Nucleus accumbens (tissue), 56 donors: ENCODE results near the gene CHRNB2.
A peak's percentile ranks its signal among the peaks of the same experiment; 100 is the strongest.

Experiments
- DNase-seq, 56 donors: peaks; one replicate each; lab custom pipeline; 2025; lab: John Stamatoyannopoulos, UW

Gene CHRNB2

DNA sequence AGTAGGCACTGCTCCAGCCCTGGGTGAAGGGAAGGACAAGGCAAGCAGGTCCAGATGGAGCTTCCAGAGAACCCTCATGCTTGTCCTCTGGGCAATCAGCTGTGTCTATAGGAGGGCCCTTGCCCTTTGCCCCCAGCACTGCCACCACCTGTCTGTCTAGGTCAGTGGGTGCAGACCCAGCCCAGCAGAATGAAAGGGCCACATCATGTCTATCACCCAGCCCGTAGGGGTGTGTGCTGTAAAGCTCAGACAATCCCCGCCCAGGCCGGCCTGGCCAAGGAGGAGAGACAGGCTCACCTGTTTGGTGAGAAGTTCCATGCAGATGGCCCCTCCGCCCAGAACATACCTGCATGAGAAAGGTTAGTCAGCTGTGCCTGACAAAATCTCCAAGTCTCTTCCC, 16.1 kb upstream of the CHRNB2 start:
- DNase-seq: no peak

DNA sequence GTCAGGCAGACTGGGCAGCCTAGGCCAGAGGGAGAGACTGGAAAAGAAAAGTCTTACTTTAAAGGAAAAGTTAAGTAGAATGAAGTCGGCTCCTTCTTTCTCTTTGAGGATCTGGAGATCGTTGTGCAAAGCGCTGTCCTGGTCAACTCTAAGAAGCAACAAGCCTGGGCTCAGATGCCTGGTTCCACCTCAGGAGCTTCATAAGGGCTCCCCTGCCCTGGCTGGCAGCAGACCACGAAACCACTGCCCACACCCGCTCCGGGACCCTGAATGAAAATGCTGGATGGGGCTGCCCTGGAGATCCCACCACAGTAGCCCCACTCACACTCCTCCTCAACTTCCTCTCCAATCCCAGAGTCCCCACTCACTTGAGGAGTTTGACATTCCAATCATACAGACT, 15.5 kb upstream of the CHRNB2 start:
- DNase-seq: no peak

DNA sequence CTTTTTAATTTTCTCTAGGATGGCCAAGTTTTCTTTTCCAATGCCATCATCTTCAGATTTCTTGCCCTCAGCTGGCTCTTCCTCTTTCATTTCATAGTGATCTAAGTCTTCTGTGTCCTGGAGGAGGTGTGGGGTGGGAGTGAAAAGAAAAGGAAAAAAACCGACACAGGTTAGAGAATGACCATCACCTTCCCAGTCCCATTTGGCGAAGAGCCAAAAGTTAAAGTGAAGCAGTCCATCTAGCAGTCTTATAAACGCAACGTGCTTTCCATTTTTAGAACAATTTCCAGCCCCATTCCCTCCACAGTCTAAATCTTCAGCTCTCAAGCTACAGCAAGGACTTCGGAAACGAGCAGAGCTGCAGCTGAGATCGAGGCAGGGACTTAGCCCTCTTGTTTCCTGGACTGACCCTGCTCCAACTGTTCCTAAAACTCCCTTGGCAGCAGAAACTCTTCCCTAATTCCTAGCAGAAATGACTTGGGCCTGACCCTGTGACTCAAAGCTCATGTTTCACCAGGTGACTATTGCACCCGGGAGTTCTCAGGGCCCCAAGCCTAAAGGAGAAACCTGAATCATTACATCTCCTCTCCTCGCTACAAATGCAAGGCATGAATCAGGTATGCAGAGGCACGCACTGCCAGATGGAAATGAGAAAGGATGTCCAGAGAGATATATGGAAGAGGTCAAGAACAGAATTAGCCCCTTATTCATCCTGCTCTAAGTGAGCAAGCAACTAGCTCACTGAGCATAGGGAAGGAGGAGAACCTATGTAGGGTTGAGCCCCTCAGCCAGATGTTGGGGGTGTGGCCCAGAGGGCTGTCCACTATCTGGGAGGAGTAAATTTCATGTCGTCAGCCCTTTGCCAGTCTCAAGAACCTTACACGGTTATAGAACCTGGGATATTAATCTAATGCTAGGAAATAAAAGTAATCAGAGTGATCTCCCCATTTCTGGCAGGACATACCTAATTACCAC, 14.2 kb upstream of the CHRNB2 start:
- no peak for DNase-seq

DNA sequence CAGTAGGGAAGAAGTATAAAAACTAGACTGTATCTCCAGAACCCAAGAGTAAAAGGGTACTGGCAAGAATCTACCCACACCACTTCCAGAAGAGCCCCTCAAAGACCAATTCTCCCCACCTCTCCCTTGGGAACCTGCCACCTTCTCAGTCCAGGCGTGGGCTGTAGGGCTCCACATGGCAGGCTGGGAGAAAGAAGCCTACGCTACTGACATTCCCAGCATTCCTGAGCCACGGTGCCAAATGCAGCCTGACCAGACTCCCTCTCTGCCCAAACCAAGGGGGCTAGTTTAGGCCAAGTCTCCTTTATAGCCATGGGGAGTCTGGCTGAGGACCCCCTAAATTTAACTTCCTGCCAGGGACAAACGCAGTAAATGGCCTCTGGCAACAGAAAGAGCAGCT, 11.2 kb upstream of the CHRNB2 start:
- DNase-seq: no peak

DNA sequence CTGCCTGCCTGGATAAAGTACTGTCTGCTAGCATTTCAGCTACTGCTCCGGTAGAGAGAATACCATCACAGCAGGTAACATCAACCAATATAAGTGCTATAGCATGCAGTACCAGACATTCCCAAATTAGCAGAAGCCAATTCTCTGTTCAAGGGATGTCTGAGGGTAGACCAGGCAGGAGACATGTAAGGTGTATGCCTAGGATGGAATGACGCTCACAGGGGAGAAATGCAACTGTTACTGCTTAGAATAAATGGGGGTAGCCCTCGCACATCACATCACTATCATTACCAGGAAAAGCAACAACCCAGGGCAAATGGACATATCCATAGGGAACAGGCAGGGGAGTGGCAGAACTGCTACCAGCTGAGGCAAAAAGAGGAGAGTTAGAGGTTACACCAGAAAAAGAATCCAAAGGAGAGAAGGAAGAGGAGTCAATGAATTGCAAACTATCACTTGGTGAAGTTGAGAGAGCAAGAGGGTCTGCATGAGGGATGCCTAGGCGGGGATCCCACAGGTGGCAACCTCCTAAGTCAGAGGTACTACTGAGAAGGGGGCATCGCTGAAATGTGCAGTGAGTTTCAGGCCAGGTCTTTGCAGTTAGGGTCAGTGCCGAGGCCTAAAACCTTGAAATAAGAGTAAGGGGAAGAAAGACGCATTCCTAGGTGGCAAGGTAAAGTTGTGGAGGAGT, 10.2 kb upstream of the CHRNB2 start:
- DNase-seq: no peak

DNA sequence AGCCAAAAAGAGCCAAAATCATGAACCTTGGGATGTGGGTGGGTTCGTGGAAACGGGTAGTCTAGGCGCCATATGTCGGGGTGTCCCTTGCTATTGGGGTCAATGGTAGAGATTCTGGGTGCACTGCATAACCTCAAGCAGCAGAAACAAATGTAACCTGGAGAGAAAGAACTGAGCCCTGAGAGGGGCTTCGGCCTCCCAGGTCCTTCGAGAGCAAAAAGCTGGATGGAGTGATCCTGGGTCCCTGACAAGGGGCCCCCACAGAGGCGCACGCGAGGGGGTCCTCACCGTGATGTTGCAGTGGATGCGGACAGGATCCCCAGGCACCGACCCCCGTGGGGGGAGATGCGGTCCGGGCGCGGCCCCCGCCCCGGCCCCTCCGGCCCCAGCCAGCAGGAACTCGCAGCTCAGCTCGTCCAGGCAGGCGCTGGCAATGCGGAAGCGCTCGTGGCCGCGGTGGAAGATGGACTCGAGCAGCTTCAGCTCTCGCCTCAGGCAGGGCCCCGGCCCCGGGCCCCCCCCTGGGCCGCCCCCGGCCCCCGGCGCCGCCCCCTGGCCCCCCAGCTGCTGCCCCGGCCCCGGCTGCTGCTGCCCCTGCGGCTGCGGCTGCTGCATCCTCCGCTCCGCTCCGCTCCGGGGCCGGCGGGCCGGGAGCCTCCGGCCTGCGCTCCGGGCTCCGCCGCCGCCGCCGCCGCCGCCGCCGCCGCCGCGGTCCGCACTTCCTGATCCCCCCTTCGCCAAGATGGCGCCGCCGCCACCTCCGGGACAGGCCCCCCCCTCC, 9.4 kb upstream of the CHRNB2 start, which contains the start of gene UBE2Q1:
UBE2Q1 (minus strand) TSS at position 724 of the 781 bp plus-strand sequence; CDS start at position 615, 109 bp downstream.
- DNase-seq: peak in 16 of 56 donors; percentile 22 to 65 (median 50)

DNA sequence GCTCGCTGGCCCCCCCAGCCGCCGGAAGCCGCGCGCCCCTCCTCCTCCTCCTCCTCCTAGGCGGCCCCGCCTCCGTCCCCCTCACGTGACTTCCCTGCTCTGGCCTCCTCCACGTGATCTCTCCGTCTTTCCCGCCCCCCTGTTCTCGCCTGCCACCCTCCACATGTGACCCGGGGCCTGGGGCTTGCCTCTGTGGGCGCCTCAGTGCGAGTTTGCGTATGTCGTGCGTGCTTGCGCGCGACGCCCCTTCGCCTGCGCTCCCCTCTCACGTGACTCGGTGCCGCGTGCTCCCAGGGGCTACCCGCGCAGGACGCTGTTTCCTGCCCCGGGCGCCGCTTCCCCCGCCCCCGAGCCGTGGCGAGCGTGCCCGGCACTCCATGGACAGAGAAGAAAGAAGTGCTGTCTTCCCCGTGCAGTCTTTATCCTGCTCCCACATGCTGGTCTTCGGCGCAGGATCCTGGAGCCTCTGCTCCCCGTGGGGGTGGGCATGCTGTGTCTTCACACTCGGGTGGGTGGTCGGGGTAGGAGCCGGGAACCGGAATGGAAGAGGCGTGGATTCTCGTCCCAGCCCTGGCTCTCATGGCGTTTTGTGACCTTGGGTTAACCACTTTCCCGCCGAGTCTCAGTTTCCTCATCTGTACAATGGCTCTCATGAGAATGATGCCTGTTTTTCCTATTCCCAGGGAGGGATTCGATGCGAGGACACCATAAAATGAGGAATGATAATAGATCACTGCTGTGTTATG, 8.7 kb upstream of the CHRNB2 start:
- DNase-seq: peak; percentile 92 to 100 (median 99)

DNA sequence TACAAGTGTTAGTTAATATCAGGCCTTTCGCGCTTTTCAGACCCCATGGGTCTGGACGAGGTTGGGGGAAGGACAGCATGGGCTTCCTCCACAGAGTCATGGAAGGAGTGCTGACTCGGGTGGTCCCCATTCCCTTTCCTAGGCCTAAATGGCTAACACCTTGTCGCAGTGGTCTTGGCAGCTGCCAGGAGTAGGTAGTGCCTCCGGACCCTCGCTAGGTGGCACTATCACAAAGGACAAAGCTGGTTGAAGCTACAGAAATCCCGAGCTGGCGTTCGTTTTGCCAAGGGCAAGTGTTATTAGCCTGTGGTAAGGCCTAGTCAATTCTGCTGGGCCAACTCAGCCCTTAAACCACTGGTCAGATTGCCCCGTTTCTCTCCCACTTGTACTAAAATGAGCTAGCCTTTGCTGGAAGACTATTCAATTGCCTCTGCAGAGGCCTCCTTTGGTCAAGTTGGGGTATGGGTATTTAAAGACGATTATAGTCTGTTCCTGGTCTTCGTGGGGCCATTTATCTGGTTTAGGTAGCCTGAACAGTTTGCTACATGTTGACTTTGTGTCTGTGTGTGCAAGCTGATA, 8.0 kb upstream of the CHRNB2 start:
- DNase-seq: peak in 55 of 56 donors; percentile 43 to 93 (median 81)

DNA sequence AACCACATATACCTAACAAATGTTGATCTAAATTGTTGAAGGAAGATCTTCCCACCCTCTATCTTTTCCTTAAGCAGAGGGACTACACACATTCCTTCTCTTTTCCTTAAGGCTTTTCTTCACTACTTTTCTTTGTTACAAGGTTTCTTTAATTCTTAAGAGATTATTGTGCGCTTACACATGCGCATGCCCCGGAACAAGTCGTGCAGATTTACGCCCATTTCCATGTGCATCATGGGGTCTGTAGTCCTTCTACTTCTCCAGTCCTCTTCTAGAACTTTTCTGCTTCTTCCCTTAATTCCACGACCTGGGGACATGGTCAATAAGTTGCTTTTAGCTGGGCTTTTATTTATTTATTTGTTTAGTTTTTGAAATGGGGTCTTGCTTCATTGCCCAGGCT, 1.7 kb upstream of the CHRNB2 start:
- DNase-seq: no peak

DNA sequence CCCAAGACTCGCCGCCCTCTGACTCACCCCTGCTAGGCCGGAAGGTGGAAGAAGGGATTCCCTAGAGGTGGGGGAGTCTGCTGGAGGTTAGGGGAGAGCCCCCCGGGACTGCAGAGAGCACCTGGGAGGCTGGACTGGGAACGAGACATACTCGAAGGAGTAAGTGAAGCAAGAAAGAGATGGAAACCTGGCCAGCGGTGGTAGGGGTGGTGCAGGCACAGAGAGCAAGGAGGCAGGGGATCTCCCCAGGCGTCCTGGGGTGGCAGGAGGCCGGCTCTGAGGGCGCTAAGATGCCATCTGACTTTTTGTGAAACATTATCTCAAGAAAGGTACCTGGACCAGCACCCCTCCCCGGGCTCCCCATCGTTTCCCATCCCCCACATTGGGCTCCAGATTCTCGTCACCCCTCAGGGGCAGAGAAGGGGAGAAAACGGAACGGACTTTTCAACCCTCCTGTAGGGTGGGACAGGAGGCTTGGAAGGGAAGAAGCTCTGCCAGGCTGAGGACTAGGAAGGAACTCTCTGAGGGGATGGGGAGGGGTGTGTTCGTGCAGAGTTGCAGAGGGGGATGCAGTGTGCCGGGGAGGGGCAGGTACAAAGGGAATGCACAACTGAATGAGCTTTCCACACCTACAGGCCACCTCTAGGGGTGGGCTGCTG, 708 bp downstream of the CHRNB2 start:
- no peak for DNase-seq

DNA sequence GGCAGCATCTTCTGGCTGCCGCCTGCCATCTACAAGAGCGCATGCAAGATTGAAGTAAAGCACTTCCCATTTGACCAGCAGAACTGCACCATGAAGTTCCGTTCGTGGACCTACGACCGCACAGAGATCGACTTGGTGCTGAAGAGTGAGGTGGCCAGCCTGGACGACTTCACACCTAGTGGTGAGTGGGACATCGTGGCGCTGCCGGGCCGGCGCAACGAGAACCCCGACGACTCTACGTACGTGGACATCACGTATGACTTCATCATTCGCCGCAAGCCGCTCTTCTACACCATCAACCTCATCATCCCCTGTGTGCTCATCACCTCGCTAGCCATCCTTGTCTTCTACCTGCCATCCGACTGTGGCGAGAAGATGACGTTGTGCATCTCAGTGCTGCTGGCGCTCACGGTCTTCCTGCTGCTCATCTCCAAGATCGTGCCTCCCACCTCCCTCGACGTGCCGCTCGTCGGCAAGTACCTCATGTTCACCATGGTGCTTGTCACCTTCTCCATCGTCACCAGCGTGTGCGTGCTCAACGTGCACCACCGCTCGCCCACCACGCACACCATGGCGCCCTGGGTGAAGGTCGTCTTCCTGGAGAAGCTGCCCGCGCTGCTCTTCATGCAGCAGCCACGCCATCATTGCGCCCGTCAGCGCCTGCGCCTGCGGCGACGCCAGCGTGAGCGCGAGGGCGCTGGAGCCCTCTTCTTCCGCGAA, 3.8 kb downstream of the CHRNB2 start:
- no peak for DNase-seq

DNA sequence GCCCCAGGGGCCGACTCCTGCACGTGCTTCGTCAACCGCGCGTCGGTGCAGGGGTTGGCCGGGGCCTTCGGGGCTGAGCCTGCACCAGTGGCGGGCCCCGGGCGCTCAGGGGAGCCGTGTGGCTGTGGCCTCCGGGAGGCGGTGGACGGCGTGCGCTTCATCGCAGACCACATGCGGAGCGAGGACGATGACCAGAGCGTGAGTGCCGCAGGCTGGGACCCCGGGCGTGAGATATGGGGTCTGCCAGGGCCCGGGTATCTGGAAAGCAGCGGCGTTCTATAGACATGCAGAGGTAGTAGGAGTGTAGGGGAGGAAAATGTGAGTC, 4.3 kb downstream of the CHRNB2 start:
- no peak for DNase-seq

DNA sequence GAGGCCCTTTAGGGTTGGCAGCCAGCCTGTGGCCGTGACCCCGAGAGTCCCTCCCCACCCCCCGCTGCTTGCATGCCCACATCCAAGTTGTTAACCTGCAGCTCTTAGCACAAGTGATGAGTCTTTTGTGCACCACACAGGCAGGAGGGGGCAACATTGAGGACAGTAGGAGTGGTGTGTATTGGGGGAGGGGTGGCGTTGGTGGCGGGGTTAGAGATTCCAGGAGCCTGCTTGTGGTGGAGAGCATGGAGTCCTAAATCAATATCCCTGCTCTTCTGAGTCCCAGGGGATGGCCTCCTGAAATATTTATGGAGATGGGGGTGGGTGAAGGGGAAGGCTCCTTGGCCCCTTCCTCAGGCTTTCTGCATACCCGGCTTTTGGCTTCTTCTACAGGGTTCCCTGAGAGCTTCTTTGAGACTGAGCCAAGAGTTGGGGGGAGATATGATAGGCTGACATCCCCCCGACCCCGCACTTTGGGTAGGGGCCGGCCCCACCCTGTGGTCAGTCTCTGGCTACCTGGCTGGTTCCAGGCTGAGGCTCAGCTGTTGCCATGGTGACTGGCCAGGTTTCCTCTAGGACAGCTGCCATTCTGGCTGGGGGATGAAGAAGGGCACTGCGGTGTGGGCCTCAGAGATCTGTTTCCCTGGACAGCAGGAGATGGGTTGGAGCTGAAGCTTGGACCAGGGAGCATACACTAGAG, 5.0 kb downstream of the CHRNB2 start:
- DNase-seq: no peak

DNA sequence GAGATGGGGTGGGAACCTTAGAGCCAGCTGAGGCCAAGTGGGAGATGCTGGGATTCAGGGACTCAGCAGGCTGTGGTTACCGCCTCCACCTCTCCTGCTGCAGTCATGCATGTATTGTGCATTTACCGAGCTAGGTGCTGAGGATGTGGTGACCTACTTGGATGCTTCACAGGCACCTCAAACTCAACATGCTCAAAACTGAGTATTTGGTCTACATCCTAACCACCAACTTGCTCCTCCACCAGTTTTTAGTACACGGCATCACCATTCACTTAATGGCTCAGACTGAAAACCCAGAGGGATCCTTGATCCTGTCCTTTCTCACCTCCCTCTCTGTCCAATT, 5.6 kb downstream of the CHRNB2 start:
- DNase-seq: peak in 3 of 56 donors; percentile 16 to 21 (median 20)

DNA sequence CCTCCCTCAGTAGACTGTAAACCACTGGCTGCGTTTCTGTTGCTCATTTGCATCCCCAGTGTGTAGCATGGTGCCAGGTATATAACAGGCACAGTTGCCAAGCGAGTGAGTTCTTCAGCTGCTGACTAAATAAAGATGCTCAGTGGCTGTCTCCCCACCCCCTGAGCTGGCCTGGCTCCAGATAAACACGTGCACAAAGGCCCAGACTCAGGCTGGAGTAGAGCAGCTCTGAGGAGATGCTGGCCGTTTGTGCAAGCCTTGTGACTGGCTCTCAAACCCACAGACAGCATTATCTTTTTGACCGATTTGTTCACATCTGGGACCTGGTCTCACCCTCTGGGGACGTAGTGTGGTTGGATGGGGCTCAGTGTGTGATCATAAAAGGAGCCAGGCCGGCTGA, 7.1 kb downstream of the CHRNB2 start:
- DNase-seq: peak in 7 of 56 donors; percentile 10 to 34 (median 17)

DNA sequence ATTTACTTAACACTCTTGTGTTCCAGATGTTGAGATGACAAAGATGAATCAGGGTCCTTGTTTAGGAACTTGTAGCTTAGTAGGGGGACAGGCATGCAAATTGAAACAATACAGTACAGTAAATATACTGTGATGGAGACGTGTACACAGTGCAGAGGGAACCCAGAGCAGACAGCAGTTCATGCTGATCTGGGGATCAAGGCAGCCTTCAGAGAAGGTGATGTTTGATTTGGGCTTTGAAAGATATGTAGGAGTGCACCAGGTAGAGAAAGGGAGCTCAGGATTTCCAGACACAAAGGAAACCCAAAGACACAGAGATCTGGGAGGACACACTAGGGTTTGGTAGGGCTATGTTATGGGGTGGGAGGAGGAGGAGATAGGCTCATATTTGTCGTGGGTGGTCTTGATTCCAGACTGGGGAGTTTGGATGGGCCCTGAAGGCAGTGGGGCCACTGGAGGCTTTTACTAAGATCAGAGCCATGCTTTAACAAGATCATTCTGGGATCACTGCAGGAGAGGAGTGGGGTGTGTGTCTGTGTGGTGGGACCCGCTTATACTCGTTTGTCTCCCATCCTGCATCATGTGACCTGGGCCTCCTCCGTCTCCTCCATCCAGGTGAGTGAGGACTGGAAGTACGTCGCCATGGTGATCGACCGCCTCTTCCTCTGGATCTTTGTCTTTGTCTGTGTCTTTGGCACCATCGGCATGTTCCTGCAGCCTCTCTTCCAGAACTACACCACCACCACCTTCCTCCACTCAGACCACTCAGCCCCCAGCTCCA, 7.8 kb downstream of the CHRNB2 start:
- peak in 19 of 56 donors; percentile 11 to 71 (median 34) for DNase-seq

DNA sequence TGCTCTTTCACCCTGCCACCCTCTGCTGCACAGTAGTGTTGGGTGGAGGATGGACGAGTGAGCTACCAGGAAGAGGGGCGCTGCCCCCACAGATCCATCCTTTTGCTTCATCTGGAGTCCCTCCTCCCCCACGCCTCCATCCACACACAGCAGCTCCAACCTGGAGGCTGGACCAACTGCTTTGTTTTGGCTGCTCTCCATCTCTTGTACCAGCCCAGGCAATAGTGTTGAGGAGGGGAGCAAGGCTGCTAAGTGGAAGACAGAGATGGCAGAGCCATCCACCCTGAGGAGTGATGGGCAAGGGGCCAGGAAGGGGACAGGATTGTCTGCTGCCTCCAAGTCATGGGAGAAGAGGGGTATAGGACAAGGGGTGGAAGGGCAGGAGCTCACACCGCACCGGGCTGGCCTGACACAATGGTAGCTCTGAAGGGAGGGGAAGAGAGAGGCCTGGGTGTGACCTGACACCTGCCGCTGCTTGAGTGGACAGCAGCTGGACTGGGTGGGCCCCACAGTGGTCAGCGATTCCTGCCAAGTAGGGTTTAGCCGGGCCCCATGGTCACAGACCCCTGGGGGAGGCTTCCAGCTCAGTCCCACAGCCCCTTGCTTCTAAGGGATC, 8.5 kb downstream of the CHRNB2 start:
- DNase-seq: no peak
